H1 (cell line): Measurements from ENCODE around the gene RPGR. TPM values are rescaled to one million over a fixed set of nuclear protein-coding genes. Genes with fewer than 3 reads are reported as not detected.

ENCODE experiments used
- CBX8 ChIP-seq: fragments of 300-800, 300-1000 bp; sonication (generic); IDR thresholded peaks from 2 replicates; pipeline ENCODE4 v1.7.1; 2016; ENCODE audit warnings: low read depth, low read length, borderline replicate concordance
- CEBPB ChIP-seq: IDR thresholded peaks from 2 replicates; pipeline ENCODE4 v1.6.1; 2012; ENCODE audit warnings: low read depth, low read length
- CHD2 ChIP-seq: IDR thresholded peaks from 2 replicates; pipeline ENCODE4 v1.6.1; 2012; ENCODE audit warnings: low read length, improper control_type of control experiment
- GABPA ChIP-seq: IDR thresholded peaks from 2 replicates; pipeline ENCODE4 v1.6.1; 2011; ENCODE audit warnings: mild to moderate bottlenecking, low read length, moderate library complexity, borderline replicate concordance; ENCODE audit not compliant: insufficient read depth
- GTF2F1 ChIP-seq: IDR thresholded peaks from 2 replicates; pipeline ENCODE4 v1.6.1; 2012; ENCODE audit warnings: low read depth, low read length, improper control_type of control experiment, borderline replicate concordance
- HDAC2 ChIP-seq, 2 experiments: fragments of 300-600 bp in 1 of 2; sonication (generic) in 1 of 2; IDR thresholded peaks; 2 replicates each; pipeline ENCODE4 v1.6.1; 2011 to 2012; ENCODE audit warnings: low read depth in 2 of 2, low read length in 2 of 2, mild to moderate bottlenecking in 2 of 2, moderate library complexity in 2 of 2, borderline replicate concordance in 1 of 2, inconsistent platforms in 1 of 2
- HDAC6 ChIP-seq: IDR thresholded peaks from one replicate; pipeline ENCODE4 v1.7.1; 2012; ENCODE audit warnings: low read depth, mild to moderate bottlenecking, inconsistent platforms, low read length, moderate library complexity
- JUND ChIP-seq: IDR thresholded peaks from 2 replicates; pipeline ENCODE4 v1.6.1; 2011; ENCODE audit warnings: mild to moderate bottlenecking, improper control_type of control experiment, low read length
- KDM1A ChIP-seq: fragments of 200-600, 300-600 bp; sonication (generic); IDR thresholded peaks from 2 replicates; pipeline ENCODE4 v1.7.1; 2016; ENCODE audit warnings: mild to moderate bottlenecking, low read length, borderline replicate concordance
- KDM5A ChIP-seq: fragments of 200-600 bp; IDR thresholded peaks from 2 replicates; pipeline ENCODE4 v1.7.1; 2012; ENCODE audit warnings: mild to moderate bottlenecking, low read length, inconsistent platforms, mixed read lengths
- PHF8 ChIP-seq: fragments of 200-600 bp; sonication (generic); conservative IDR thresholded peaks from 2 replicates; pipeline ENCODE4 v1.7.1; 2012; ENCODE audit warnings: low read depth, mild to moderate bottlenecking, inconsistent platforms, low read length, moderate library complexity
- POLR2A ChIP-seq, 2 experiments: IDR thresholded peaks; 1 replicate in 1 of 2; 2 replicates in 1 of 2; pipeline ENCODE4 v1.6.1; 2011; ENCODE audit warnings: low read depth in 2 of 2, low read length in 2 of 2, mild to moderate bottlenecking in 2 of 2; ENCODE audit errors: control extremely low read depth in 1 of 2
- RAD21 ChIP-seq, 2 experiments: IDR thresholded peaks in 1 of 2; conservative IDR thresholded peaks in 1 of 2; 2 replicates each; pipeline ENCODE4 v1.6.1; 2011; ENCODE audit warnings: low read depth in 2 of 2, low read length in 2 of 2, improper control_type of control experiment in 1 of 2, inconsistent platforms in 1 of 2, mild to moderate bottlenecking in 1 of 2, moderate library complexity in 1 of 2
- RXRA ChIP-seq: IDR thresholded peaks from 2 replicates; pipeline ENCODE4 v1.6.1; 2011; ENCODE audit warnings: low read depth, mild to moderate bottlenecking, low read length, moderate library complexity; ENCODE audit not compliant: insufficient read depth
- SIX5 ChIP-seq: IDR thresholded peaks from 2 replicates; pipeline ENCODE4 v1.6.1; 2011; ENCODE audit warnings: mild to moderate bottlenecking, low read depth, low read length
- SP2 ChIP-seq: IDR thresholded peaks from 2 replicates; pipeline ENCODE4 v1.6.1; 2012; ENCODE audit warnings: mild to moderate bottlenecking, low read length, inconsistent platforms
- TAF1 ChIP-seq: IDR thresholded peaks from 2 replicates; pipeline ENCODE4 v1.6.1; 2011; ENCODE audit warnings: mild to moderate bottlenecking, low read depth, low read length
- TBP ChIP-seq: IDR thresholded peaks from 2 replicates; pipeline ENCODE4 v1.6.1; 2011; ENCODE audit warnings: low read depth, low read length, improper control_type of control experiment
- TCF12 ChIP-seq: IDR thresholded peaks from 2 replicates; pipeline ENCODE4 v1.6.1; 2011; ENCODE audit warnings: low read depth, mild to moderate bottlenecking, low read length
- ZNF274 ChIP-seq: IDR thresholded peaks from 2 replicates; pipeline ENCODE4 v1.7.0; 2012; ENCODE audit warnings: low read length, borderline replicate concordance; ENCODE audit errors: extremely low read depth
- polyA plus RNA-seq, 7 experiments: library from polyadenylated mRNA; depleted of rRNA in 3 of 7; stranded (reverse) in 5 of 7; unstranded in 2 of 7; fragments of >200 nt in 5 of 7; fragments of 200-250 nt in 2 of 7; gene quantifications; 1 replicate in 5 of 7; 2 replicates in 1 of 7; 4 replicates in 1 of 7; pipeline versions ENCODE4 v1.2.1 to v1.2.3, GENCODE V29; 2011 to 2013; ENCODE audit warnings: missing spikeins in 2 of 7, mixed read lengths in 2 of 7
- total RNA-seq: library from RNA; stranded (reverse); fragmentation: NEBNext Ultra II Directional; extraction: Animal tissue kit (Norgen Biotek cat#: 25700); gene quantifications from 2 replicates; pipeline ENCODE4 v1.2.1, GENCODE V29; 2021
- TF ChIP-seq, protein P1 (sequence below): IDR thresholded peaks from 2 replicates; pipeline ENCODE4 v1.6.1; 2012; ENCODE audit warnings: low read length, inconsistent platforms
- TF ChIP-seq, protein P2 (sequence below): IDR thresholded peaks from 2 replicates; pipeline ENCODE4 v1.6.1; 2011; ENCODE audit warnings: low read depth, mild to moderate bottlenecking, low read length; ENCODE audit not compliant: insufficient read depth

Gene RPGR
- total and polyA plus RNA-seq, 2 of the 8 experiments (the other 6 are each of a cell fraction or from before 2014, with no cell fraction given), result 1.6 to 10.0 TPM

DNA sequence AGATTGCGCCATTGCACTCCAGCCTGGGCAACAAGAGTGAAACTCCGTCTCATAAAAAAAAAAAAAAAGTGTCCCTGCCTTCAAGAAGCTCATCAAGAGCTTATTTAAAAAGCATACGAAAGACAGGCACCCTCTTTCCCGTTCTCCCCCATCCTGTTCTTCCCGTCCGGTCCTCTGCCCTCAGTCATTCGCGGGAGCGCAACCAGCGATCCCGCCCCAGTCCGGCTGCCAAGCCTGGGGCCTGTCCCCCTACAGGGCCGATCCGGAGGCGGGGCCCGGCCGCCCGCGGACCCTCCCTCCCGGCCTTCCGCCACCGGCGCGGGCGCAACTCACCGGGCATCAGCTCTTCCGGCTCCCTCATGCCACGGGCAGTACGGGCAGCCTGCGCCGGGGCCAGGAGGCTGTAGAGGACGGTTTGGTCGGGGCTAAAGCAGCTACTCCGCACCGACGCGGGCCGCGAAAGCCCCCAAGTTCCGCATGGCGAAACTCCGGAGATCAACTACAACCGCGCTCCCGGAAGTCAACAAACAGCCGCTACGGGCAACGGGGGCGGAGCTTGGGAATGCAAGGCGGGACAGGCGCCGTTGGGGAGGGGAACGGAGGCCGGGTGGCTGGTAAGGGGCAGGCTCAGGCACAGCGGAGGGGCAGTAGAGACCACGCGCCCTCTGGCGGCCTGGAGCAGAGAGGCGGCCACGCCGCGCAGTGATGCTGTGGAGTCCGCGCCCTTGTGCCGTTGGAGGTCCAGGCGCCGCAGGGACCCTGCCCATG, at the start of gene RPGR (continued):
- TF ChIP-seq, protein P1, sequence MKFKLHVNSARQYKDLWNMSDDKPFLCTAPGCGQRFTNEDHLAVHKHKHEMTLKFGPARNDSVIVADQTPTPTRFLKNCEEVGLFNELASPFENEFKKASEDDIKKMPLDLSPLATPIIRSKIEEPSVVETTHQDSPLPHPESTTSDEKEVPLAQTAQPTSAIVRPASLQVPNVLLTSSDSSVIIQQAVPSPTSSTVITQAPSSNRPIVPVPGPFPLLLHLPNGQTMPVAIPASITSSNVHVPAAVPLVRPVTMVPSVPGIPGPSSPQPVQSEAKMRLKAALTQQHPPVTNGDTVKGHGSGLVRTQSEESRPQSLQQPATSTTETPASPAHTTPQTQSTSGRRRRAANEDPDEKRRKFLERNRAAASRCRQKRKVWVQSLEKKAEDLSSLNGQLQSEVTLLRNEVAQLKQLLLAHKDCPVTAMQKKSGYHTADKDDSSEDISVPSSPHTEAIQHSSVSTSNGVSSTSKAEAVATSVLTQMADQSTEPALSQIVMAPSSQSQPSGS, result no peak
- TF ChIP-seq CEBPB (no peak), HDAC2 (IDR thresholded peaks at IDR 0.05; ENCODE audit: borderline replicate concordance in 1 of 2, low read depth in 2 of 2, low read length in 2 of 2) (0 out of 4 replicates have a peak, but pooled peaks of 1 of the 2 experiments have one; percentile 26), CHD2 (no peak), POLR2A (IDR thresholded peaks at IDR 0.05; ENCODE audit: control extremely low read depth in 1 of 2, low read depth in 2 of 2, low read length in 2 of 2) (peak; percentile 18 to 41; a peak in 2 of 3 replicates), KDM5A (no peak), RXRA (no peak), KDM1A (no peak), TAF1 (peak; percentile 59), CBX8 (no peak), HDAC6 (no peak), SP2 (no peak), PHF8 (peak; percentile 61), GABPA (no peak), SIX5 (no peak), JUND (no peak), ZNF274 (no peak), TCF12 (no peak), TBP (no peak; the same call in 1 of the 2 replicates), RAD21 (IDR thresholded peaks at IDR 0.05 in 1 of 2, conservative IDR thresholded peaks at IDR 0.05 in 1 of 2; ENCODE audit: low read depth in 2 of 2, low read length in 2 of 2) (peak; percentile 61 to 66), GTF2F1 (no peak)
- TF ChIP-seq, protein P2, sequence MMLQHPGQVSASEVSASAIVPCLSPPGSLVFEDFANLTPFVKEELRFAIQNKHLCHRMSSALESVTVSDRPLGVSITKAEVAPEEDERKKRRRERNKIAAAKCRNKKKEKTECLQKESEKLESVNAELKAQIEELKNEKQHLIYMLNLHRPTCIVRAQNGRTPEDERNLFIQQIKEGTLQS, result no peak
